Adrenal gland (tissue), 12 donors: ENCODE data around the gene ATP5PO. TPM values are rescaled to one million over a fixed set of nuclear protein-coding genes. Genes with fewer than 3 reads are reported as not detected.

Experiments used
- DNase-seq, 7 donors: peaks; one replicate each; pipeline ENCODE4 v3.0.0-alpha.2; 2019 to 2020
- H3K27ac ChIP-seq, 5 donors: fragments of 200-600 bp; sonication (generic) in 4 of 5; 1 replicate in 3 of 5; 2 replicates in 2 of 5; pipeline versions ENCODE4 v1.5.1 to v1.8.0; 2016 to 2020; ENCODE audit warnings: mild to moderate bottlenecking in 1 of 5
- H3K27me3 ChIP-seq: fragments of 200-600 bp; 2 replicates; pipeline ENCODE4 v1.8.0; 2021
- H3K36me3 ChIP-seq, 2 donors: fragments of 200-600 bp; replicated peaks in 1 of 2; 1 replicate in 1 of 2; 2 replicates in 1 of 2; pipeline versions ENCODE4 v1.5.1 to v1.8.0; 2018 to 2022
- H3K4me1 ChIP-seq, 2 donors: fragments of 200-600 bp; replicated peaks in 1 of 2; 1 replicate in 1 of 2; 2 replicates in 1 of 2; pipeline versions ENCODE4 v1.5.1 to v1.8.0; 2018 to 2021
- H3K4me3 ChIP-seq, 4 donors: fragments of 200-600 bp; sonication (generic) in 3 of 4; one replicate each; pipeline ENCODE4 v1.5.1; 2016 to 2018
- H3K9me3 ChIP-seq, 3 donors: fragments of 200-600 bp; sonication (generic) in 1 of 3; replicated peaks in 1 of 3; 1 replicate in 2 of 3; 2 replicates in 1 of 3; pipeline versions ENCODE4 v1.5.1 to v1.8.0; 2016 to 2021
- CTCF ChIP-seq, 6 experiments: fragments of 450-650 bp in 4 of 6; fragments of 200-600 bp in 2 of 6; sonication (generic) in 1 of 6; IDR thresholded peaks; 1 replicate in 5 of 6; 2 replicates in 1 of 6; pipeline versions ENCODE4 v1.5.1 to v1.8.0; 2016 to 2021; ENCODE audit warnings: antibody characterized with exemption in 6 of 6, mild to moderate bottlenecking in 2 of 6, moderate library complexity in 1 of 6
- POLR2A ChIP-seq, 2 donors: fragments of 450-650 bp; IDR thresholded peaks; one replicate each; pipeline ENCODE4 v1.6.1; 2017; ENCODE audit warnings: antibody characterized with exemption in 2 of 2, mild to moderate bottlenecking in 2 of 2, moderate library complexity in 1 of 2
- WGBS, 4 donors: extraction: QIAGEN DNeasy Blood & Tissue Kit in 2 of 4; methylation state at CpG; one replicate each; pipeline versions ENCODE4 v1.1.5 to v1.1.7; 2013 to 2017; 5-methylcytosine and 5-hydroxymethylcytosine counted together
- intact Hi-C, 2 donors: fragments of 100-400 bp; cut with DNase I; formaldehyde crosslinking; loops; one replicate each; pipeline versions ENCODE4 v1.14.1 to v1.15.0; 2022 to 2023
- polyA plus RNA-seq, 3 donors: library from polyadenylated mRNA; stranded (reverse); fragments of 200-250 nt in 2 of 3; fragments of 350-450 nt in 1 of 3; fragmentation: Illumina TruSeq in 1 of 3; extraction: RNeasy Lipid Tissue Mini Kit (QIAGEN cat#74804) in 1 of 3; gene quantifications; one replicate each; pipeline ENCODE4 v1.2.3, GENCODE V29; 2013 to 2014
- total RNA-seq, 9 donors: library from RNA; depleted of rRNA in 4 of 9; stranded (reverse); fragments of >200 nt in 4 of 9; fragments of 120-200 nt in 1 of 9; fragmentation: NEBNext Ultra II Directional in 1 of 9; extraction: Animal tissue kit (Norgen Biotek cat#: 25700) in 1 of 9; gene quantifications; one replicate each; pipeline versions ENCODE4 v1.1.0 to v1.2.4, GENCODE V29; 2013 to 2023
- donor health status: healthy with polysubstance abuse.
- donor health status: Bipolar disorder and iron deficiency.
- donor health status: DM: yes; HTN: yes; CAD: no.
- donor health status: DM: no; HTN: no; CAD: no.
- donor health status: DM: no; HTN: no; CAD: no.
- donor health status: DM: yes; HTN: yes; CAD: no.

ATP5PO gene
- total and polyA plus RNA-seq, 12 donors: 78.6 to 299 (median 189) TPM

- H3K36me3 ChIP-seq: no peaks in the 10 kb centered on the region
- 86 to 89% (median 87%) methylated on average over 9 of the region's 9 CpGs for WGBS, 4 donors
- H3K27me3 ChIP-seq: no peaks in the 10 kb centered on the region
- H3K4me3 ChIP-seq: no peak overlapping the region
- intact Hi-C loops: no loop called here
- no peak for TF ChIP-seq POLR2A (IDR thresholded peaks at IDR 0.05)
- TF ChIP-seq CTCF (IDR thresholded peaks at IDR 0.05): no peak
- peaks cover 7 to 18% of the 10 kb centered on the region in 2 donors for H3K4me1 ChIP-seq
- H3K27ac ChIP-seq: peak overlapping the region in 2 of 5 donors; percentile 75 to 92
- DNase-seq: peak in 1 of 7 donors; percentile 37
- H3K9me3 ChIP-seq: no peaks in the 10 kb centered on the region
Measured at GRCh38 chr21:33948951-33949444, 33.4 kb upstream of the ATP5PO start.

GRCh38 chr21:33948096-33948950, 32.7 kb upstream of the ATP5PO start:
- Histone ChIP-seq H3K36me3 (no peaks in the 10 kb centered on the region), H3K9me3 (no peaks in the 10 kb centered on the region), H3K4me3 (peak overlapping the region in 2 of 4 donors; percentile 10 to 48), H3K27me3 (no peaks in the 10 kb centered on the region), H3K27ac (peak overlapping the region; percentile 69 to 92 (median 75)), H3K4me1 (peaks cover 7 to 18% of the 10 kb centered on the region in 2 donors)
- TF ChIP-seq CTCF (IDR thresholded peaks at IDR 0.05) (no peak), POLR2A (IDR thresholded peaks at IDR 0.05) (no peak)
- 35 to 51% (median 42%) methylated on average over 16 to 17 of the region's 17 CpGs for WGBS, 4 donors
- DNase-seq: peak; percentile 71 to 90 (median 78)
- intact Hi-C loops: no loop called here

- DNase-seq: peak; percentile 80 to 95 (median 92)
Measured at GRCh38 chr21:33947451-33948095, 32.0 kb upstream of the ATP5PO start.

More at GRCh38 chr21:33947451-33948095, 32.0 kb upstream of the ATP5PO start:
- no peaks in the 10 kb centered on the region for H3K27me3 ChIP-seq
- 17 to 24% (median 21%) methylated on average over 9 of the region's 9 CpGs for WGBS, 4 donors
- peak overlapping the region in 2 of 4 donors; percentile 10 to 48 for H3K4me3 ChIP-seq
- H3K36me3 ChIP-seq: no peaks in the 10 kb centered on the region
- intact Hi-C loops: no loop called here
- H3K9me3 ChIP-seq: no peaks in the 10 kb centered on the region
- H3K4me1 ChIP-seq: peaks cover 7 to 18% of the 10 kb centered on the region in 2 donors
- TF ChIP-seq POLR2A (IDR thresholded peaks at IDR 0.05) (no peak), CTCF (IDR thresholded peaks at IDR 0.05) (no peak)
- peak overlapping the region; percentile 69 to 92 (median 75) for H3K27ac ChIP-seq
